Measurements from ENCODE around the gene KCNAB2. TPM values are rescaled to one million over a fixed set of nuclear protein-coding genes. Genes with fewer than 3 reads are reported as not detected.

The KCNAB2 gene
- total and polyA plus RNA-seq, 4 donors = 1.8 to 5.9 (median 4.5) TPM

DNA sequence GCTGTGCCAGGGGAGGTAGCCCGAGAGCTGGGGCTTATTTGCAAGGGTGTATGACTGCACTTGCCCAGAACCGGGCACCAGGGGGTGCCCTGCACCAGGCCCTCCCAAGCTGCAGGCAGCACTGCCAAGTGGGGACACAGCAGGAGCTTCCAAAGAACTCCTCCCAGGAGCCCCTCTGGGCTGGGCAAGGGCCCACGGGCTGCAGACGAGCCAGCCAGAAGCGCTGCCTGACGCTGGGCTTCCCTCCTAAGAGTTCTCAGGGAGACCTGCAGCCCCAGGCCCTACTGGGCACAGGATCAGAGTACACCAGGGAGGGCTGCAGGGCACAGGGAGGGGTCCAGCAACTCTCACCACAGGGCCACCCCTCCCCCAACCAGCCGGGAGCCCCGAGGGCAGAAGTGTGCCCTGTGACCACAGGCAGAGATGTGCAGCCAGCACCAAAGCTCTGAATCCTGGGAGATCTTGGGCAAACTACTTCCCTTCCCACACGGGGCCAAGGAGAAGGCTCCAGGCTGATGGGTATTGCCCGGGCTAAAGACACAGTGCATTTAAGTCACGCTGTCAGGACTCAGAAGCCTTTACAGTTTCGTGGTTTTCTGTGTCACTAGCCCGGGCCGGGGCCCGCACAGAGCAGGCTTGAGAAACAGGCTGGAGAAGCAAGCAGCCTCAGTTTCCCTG, 63.4 kb downstream of the KCNAB2 start:
- H3K4me1 ChIP-seq (ENCODE audit: control insufficient read depth in 4 of 4, insufficient read depth in 4 of 4, low read length in 3 of 4) = no peaks in the 10 kb centered on the region
- no peak for DNase-seq (ENCODE audit: low spot score)
- H3K9ac ChIP-seq (ENCODE audit: low read depth in 1 of 2, low read length in 2 of 2) = no peak overlapping the region
- TF ChIP-seq RAD21 (IDR thresholded peaks at IDR 0.05) = peak in 1 of 2 donors; percentile 71
- TF ChIP-seq, protein P1, sequence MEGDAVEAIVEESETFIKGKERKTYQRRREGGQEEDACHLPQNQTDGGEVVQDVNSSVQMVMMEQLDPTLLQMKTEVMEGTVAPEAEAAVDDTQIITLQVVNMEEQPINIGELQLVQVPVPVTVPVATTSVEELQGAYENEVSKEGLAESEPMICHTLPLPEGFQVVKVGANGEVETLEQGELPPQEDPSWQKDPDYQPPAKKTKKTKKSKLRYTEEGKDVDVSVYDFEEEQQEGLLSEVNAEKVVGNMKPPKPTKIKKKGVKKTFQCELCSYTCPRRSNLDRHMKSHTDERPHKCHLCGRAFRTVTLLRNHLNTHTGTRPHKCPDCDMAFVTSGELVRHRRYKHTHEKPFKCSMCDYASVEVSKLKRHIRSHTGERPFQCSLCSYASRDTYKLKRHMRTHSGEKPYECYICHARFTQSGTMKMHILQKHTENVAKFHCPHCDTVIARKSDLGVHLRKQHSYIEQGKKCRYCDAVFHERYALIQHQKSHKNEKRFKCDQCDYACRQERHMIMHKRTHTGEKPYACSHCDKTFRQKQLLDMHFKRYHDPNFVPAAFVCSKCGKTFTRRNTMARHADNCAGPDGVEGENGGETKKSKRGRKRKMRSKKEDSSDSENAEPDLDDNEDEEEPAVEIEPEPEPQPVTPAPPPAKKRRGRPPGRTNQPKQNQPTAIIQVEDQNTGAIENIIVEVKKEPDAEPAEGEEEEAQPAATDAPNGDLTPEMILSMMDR (IDR thresholded peaks at IDR 0.05; ENCODE audit: low read depth, low read length, missing input control) = peak; percentile 34
- TF ChIP-seq HNF4G (IDR thresholded peaks at IDR 0.05) = no peak
- no peaks in the 10 kb centered on the region for H3K9me3 ChIP-seq (ENCODE audit: control insufficient read depth in 4 of 4, low read length in 3 of 4)
- H3K4me3 ChIP-seq (ENCODE audit: low read depth in 1 of 3, low read length in 3 of 3) = no peak overlapping the region
- H3K36me3 ChIP-seq (ENCODE audit: control insufficient read depth in 4 of 4, insufficient read depth in 3 of 4, low read depth in 1 of 4, low read length in 3 of 4) = no peaks in the 10 kb centered on the region
- WGBS = 46% methylated on average over 15 of the region's 15 CpGs
- H3K27ac ChIP-seq (ENCODE audit: low read depth in 1 of 2, low read length in 2 of 2) = no peak overlapping the region
- peaks cover 0 to 3% (median 0%) of the 10 kb centered on the region in 4 donors for H3K27me3 ChIP-seq (ENCODE audit: control insufficient read depth in 4 of 4, insufficient read depth in 4 of 4, low read length in 3 of 4)

DNA sequence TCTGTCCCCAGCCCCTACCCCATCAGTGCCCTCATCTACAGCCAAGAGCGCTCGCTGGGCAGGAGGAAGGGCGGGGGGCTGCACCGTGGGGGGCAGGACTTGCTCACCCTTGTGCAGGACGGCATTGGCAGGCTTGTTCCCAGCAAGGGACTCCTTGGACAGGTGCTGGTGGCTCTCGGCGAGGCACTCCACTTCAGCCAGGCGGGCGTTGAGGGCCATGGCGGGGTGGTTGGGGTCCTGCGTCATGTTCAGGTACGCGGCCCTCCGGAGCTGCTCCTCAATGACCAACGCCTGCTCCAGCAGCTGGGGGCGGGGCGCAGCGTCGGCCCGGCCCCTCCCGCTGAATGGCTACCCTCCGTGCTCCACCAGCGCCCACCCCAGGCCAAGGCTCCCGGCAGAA, 64.0 kb downstream of the KCNAB2 start:
- H3K9ac ChIP-seq (ENCODE audit: low read depth in 1 of 2, low read length in 2 of 2) = no peak overlapping the region
- TF ChIP-seq, protein P2, sequence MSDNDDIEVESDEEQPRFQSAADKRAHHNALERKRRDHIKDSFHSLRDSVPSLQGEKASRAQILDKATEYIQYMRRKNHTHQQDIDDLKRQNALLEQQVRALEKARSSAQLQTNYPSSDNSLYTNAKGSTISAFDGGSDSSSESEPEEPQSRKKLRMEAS (IDR thresholded peaks at IDR 0.05) = no peak
- TF ChIP-seq TAF1 (conservative IDR thresholded peaks at IDR 0.05) = no peak
- TF ChIP-seq EGR1 (IDR thresholded peaks at IDR 0.05; ENCODE audit: low read depth in 2 of 2) = no peak
- no peak for TF ChIP-seq HNF4A (conservative IDR thresholded peaks at IDR 0.05)
- no peak for TF ChIP-seq NR2F2 (IDR thresholded peaks at IDR 0.05)
- TF ChIP-seq, protein P1 (IDR thresholded peaks at IDR 0.05; ENCODE audit: low read depth, low read length, missing input control) = no peak
- TF ChIP-seq JUND (IDR thresholded peaks at IDR 0.05) = no peak
- no peak for TF ChIP-seq RAD21 (IDR thresholded peaks at IDR 0.05)
- no peak for TF ChIP-seq GABPA (IDR thresholded peaks at IDR 0.05 in 1 of 2, conservative IDR thresholded peaks at IDR 0.05 in 1 of 2)
- no peak for TF ChIP-seq FOXA2 (IDR thresholded peaks at IDR 0.05)
- TF ChIP-seq FOXA1 (IDR thresholded peaks at IDR 0.05) = no peak
- no peak for TF ChIP-seq YY1 (IDR thresholded peaks at IDR 0.05)
- TF ChIP-seq, protein P3, sequence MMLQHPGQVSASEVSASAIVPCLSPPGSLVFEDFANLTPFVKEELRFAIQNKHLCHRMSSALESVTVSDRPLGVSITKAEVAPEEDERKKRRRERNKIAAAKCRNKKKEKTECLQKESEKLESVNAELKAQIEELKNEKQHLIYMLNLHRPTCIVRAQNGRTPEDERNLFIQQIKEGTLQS (IDR thresholded peaks at IDR 0.05) = no peak
- no peak for TF ChIP-seq HNF4G (IDR thresholded peaks at IDR 0.05)
- no peak for TF ChIP-seq RXRA (IDR thresholded peaks at IDR 0.05)
- no peaks in the 10 kb centered on the region for H3K4me1 ChIP-seq (ENCODE audit: control insufficient read depth in 4 of 4, insufficient read depth in 4 of 4, low read length in 3 of 4)
- no peaks in the 10 kb centered on the region for H3K9me3 ChIP-seq (ENCODE audit: control insufficient read depth in 4 of 4, low read length in 3 of 4)
- peaks cover 0 to 3% (median 0%) of the 10 kb centered on the region in 4 donors for H3K27me3 ChIP-seq (ENCODE audit: control insufficient read depth in 4 of 4, insufficient read depth in 4 of 4, low read length in 3 of 4)
- 66% methylated on average over 24 of the region's 24 CpGs for WGBS
- no peaks in the 10 kb centered on the region for H3K36me3 ChIP-seq (ENCODE audit: control insufficient read depth in 4 of 4, insufficient read depth in 3 of 4, low read depth in 1 of 4, low read length in 3 of 4)
- no peak overlapping the region for H3K4me3 ChIP-seq (ENCODE audit: low read depth in 1 of 3, low read length in 3 of 3)
- no peak overlapping the region for H3K27ac ChIP-seq (ENCODE audit: low read depth in 1 of 2, low read length in 2 of 2)
- no peak for DNase-seq (ENCODE audit: low spot score)

All from liver (tissue), 9 donors.